WTC11 (cell line): Measurements from ENCODE around the gene GATA6.

Experiments
- CREB1 ChIP-seq: sonication (generic); formaldehyde crosslinking; IDR thresholded peaks from 2 replicates; pipeline ENCODE4 v1.8.0; 2023; ENCODE audit warnings: mild to moderate bottlenecking, missing genetic modification reagents
- ELF4 ChIP-seq: sonication (generic); formaldehyde crosslinking; IDR thresholded peaks from 2 replicates; pipeline ENCODE4 v1.8.1; 2022; ENCODE audit warnings: low read depth, mild to moderate bottlenecking, moderate library complexity, missing genetic modification reagents
- EMX1 ChIP-seq: fragments of 250-450 bp; sonication (Bioruptor Pico); IDR thresholded peaks from 2 replicates; pipeline ENCODE4 v1.8.0; 2021; ENCODE audit warnings: mild to moderate bottlenecking
- MYBL2 ChIP-seq: sonication (generic); formaldehyde crosslinking; IDR thresholded peaks from 2 replicates; pipeline ENCODE4 v1.8.1; 2023; ENCODE audit warnings: mild to moderate bottlenecking, moderate library complexity, missing genetic modification reagents
- NFYB ChIP-seq: sonication (generic); formaldehyde crosslinking; conservative IDR thresholded peaks from 2 replicates; pipeline ENCODE4 v1.8.0; 2022; ENCODE audit warnings: low read depth, missing genetic modification reagents
- NR1H2 ChIP-seq: sonication (generic); formaldehyde crosslinking; IDR thresholded peaks from 2 replicates; pipeline ENCODE4 v1.9.0; 2021; ENCODE audit warnings: mild to moderate bottlenecking, moderate library complexity, missing genetic modification reagents
- OVOL2 ChIP-seq: fragments of 250-450 bp; sonication (Bioruptor Pico); IDR thresholded peaks from 2 replicates; pipeline ENCODE4 v1.9.0; 2021; ENCODE audit warnings: mild to moderate bottlenecking, borderline replicate concordance
- TEAD4 ChIP-seq: sonication (generic); formaldehyde crosslinking; IDR thresholded peaks from 2 replicates; pipeline ENCODE4 v1.8.0; 2022; ENCODE audit warnings: mild to moderate bottlenecking, missing genetic modification reagents
- TF ChIP-seq, protein P1 (sequence below): sonication (generic); formaldehyde crosslinking; conservative IDR thresholded peaks from 2 replicates; pipeline ENCODE4 v1.8.1; 2022; ENCODE audit warnings: mild to moderate bottlenecking, missing genetic modification reagents
- TF ChIP-seq, protein P2 (sequence below): fragments of 250-450 bp; sonication (Bioruptor Pico); IDR thresholded peaks from 2 replicates; pipeline ENCODE4 v1.9.0; 2021; ENCODE audit warnings: mild to moderate bottlenecking
- TF ChIP-seq, protein P3 (sequence below): fragments of 200-600 bp; IDR thresholded peaks from 2 replicates; pipeline ENCODE4 v1.8.0; 2022; ENCODE audit warnings: antibody characterized with exemption
- TF ChIP-seq, protein P4 (sequence below): sonication (generic); formaldehyde crosslinking; IDR thresholded peaks from 2 replicates; pipeline ENCODE4 v1.8.0; 2022; ENCODE audit warnings: mild to moderate bottlenecking, missing genetic modification reagents
- TF ChIP-seq, protein P5 (sequence below): sonication (generic); formaldehyde crosslinking; IDR thresholded peaks from 2 replicates; pipeline ENCODE4 v1.8.0; 2022; ENCODE audit warnings: mild to moderate bottlenecking, missing genetic modification reagents

DNA sequence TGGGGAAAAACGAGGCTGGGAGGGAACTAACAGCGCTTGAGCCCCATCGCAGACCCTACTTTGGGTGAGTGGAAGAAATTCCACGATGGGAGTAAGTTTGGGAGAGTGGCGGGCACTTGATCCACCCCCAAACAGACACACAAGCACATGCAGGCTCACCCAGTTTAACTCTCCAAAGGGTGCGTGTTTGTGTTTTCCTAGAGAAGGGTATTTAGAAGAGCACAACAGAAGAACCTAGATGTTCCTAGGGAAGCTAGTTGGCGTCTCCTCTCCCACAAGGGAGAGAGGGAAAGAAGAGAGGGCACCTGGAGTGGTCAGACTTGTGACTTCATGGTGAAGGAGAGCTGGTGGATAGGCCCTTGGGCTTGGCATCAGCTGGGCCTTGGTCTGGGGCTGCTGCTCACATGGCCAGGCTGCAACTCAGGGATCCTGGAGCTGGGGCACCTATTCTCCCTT lies 3.2 kb downstream of the GATA6 start:
- no peak for TF ChIP-seq NFYB (CRISPR knock-in tag)
- TF ChIP-seq, protein P1, sequence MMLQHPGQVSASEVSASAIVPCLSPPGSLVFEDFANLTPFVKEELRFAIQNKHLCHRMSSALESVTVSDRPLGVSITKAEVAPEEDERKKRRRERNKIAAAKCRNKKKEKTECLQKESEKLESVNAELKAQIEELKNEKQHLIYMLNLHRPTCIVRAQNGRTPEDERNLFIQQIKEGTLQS, result no peak
- TF ChIP-seq CREB1 (CRISPR knock-in tag), result no peak
- TF ChIP-seq, protein P2, sequence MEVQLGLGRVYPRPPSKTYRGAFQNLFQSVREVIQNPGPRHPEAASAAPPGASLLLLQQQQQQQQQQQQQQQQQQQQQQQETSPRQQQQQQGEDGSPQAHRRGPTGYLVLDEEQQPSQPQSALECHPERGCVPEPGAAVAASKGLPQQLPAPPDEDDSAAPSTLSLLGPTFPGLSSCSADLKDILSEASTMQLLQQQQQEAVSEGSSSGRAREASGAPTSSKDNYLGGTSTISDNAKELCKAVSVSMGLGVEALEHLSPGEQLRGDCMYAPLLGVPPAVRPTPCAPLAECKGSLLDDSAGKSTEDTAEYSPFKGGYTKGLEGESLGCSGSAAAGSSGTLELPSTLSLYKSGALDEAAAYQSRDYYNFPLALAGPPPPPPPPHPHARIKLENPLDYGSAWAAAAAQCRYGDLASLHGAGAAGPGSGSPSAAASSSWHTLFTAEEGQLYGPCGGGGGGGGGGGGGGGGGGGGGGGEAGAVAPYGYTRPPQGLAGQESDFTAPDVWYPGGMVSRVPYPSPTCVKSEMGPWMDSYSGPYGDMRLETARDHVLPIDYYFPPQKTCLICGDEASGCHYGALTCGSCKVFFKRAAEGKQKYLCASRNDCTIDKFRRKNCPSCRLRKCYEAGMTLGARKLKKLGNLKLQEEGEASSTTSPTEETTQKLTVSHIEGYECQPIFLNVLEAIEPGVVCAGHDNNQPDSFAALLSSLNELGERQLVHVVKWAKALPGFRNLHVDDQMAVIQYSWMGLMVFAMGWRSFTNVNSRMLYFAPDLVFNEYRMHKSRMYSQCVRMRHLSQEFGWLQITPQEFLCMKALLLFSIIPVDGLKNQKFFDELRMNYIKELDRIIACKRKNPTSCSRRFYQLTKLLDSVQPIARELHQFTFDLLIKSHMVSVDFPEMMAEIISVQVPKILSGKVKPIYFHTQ (CRISPR knock-in tag), result no peak
- TF ChIP-seq, protein P3, sequence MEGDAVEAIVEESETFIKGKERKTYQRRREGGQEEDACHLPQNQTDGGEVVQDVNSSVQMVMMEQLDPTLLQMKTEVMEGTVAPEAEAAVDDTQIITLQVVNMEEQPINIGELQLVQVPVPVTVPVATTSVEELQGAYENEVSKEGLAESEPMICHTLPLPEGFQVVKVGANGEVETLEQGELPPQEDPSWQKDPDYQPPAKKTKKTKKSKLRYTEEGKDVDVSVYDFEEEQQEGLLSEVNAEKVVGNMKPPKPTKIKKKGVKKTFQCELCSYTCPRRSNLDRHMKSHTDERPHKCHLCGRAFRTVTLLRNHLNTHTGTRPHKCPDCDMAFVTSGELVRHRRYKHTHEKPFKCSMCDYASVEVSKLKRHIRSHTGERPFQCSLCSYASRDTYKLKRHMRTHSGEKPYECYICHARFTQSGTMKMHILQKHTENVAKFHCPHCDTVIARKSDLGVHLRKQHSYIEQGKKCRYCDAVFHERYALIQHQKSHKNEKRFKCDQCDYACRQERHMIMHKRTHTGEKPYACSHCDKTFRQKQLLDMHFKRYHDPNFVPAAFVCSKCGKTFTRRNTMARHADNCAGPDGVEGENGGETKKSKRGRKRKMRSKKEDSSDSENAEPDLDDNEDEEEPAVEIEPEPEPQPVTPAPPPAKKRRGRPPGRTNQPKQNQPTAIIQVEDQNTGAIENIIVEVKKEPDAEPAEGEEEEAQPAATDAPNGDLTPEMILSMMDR, result no peak
- no peak for TF ChIP-seq NR1H2 (CRISPR knock-in tag)
- TF ChIP-seq, protein P4, sequence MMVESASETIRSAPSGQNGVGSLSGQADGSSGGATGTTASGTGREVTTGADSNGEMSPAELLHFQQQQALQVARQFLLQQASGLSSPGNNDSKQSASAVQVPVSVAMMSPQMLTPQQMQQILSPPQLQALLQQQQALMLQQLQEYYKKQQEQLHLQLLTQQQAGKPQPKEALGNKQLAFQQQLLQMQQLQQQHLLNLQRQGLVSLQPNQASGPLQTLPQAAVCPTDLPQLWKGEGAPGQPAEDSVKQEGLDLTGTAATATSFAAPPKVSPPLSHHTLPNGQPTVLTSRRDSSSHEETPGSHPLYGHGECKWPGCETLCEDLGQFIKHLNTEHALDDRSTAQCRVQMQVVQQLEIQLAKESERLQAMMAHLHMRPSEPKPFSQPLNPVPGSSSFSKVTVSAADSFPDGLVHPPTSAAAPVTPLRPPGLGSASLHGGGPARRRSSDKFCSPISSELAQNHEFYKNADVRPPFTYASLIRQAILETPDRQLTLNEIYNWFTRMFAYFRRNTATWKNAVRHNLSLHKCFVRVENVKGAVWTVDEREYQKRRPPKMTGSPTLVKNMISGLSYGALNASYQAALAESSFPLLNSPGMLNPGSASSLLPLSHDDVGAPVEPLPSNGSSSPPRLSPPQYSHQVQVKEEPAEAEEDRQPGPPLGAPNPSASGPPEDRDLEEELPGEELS (CRISPR knock-in tag), result no peak
- TF ChIP-seq OVOL2 (CRISPR knock-in tag), result no peak
- TF ChIP-seq ELF4, result no peak
- TF ChIP-seq TEAD4, result no peak
- TF ChIP-seq EMX1, result no peak
- TF ChIP-seq, protein P5, sequence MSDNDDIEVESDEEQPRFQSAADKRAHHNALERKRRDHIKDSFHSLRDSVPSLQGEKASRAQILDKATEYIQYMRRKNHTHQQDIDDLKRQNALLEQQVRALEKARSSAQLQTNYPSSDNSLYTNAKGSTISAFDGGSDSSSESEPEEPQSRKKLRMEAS (CRISPR knock-in tag), result no peak
- no peak for TF ChIP-seq MYBL2 (CRISPR knock-in tag)
